HepG2 (cell line): ENCODE results near the gene CUEDC2. TPM values are rescaled to one million over a fixed set of nuclear protein-coding genes. Genes with fewer than 3 reads are reported as not detected.
A peak's percentile ranks its signal among the peaks of the same experiment; 100 is the strongest.

Source experiments
- IKZF1 ChIP-seq: fragments of 450-650 bp; IDR thresholded peaks from 2 replicates; pipeline ENCODE4 v1.7.1; 2016
- JDP2 ChIP-seq: sonication (generic); formaldehyde crosslinking; IDR thresholded peaks from 2 replicates; pipeline ENCODE4 v1.8.1; 2022; ENCODE audit warnings: missing genetic modification reagents, borderline replicate concordance
- MED8 ChIP-seq: sonication (generic); formaldehyde crosslinking; IDR thresholded peaks from 2 replicates; pipeline ENCODE4 v1.8.1; 2023; ENCODE audit warnings: mild to moderate bottlenecking, missing genetic modification reagents; ENCODE audit not compliant: insufficient replicate concordance
- MYC ChIP-seq: sonication (generic); formaldehyde crosslinking; IDR thresholded peaks from 2 replicates; pipeline ENCODE4 v1.9.0; 2021; ENCODE audit warnings: missing genetic modification reagents, borderline replicate concordance
- ZFP36L1 ChIP-seq: sonication (generic); formaldehyde crosslinking; IDR thresholded peaks from 2 replicates; pipeline ENCODE4 v1.8.0; 2022; ENCODE audit warnings: mild to moderate bottlenecking, missing genetic modification reagents, moderate library complexity
- ZNF354B ChIP-seq: sonication (generic); formaldehyde crosslinking; IDR thresholded peaks from 2 replicates; pipeline ENCODE4 v1.8.0; 2022; ENCODE audit warnings: mild to moderate bottlenecking, missing genetic modification reagents
- ZNF605 ChIP-seq: sonication (generic); formaldehyde crosslinking; IDR thresholded peaks from 2 replicates; pipeline ENCODE4 v1.8.0; 2022; ENCODE audit warnings: mild to moderate bottlenecking, missing genetic modification reagents
- ZNF670 ChIP-seq: sonication (generic); formaldehyde crosslinking; IDR thresholded peaks from 2 replicates; pipeline ENCODE4 v1.8.0; 2022; ENCODE audit warnings: mild to moderate bottlenecking, missing genetic modification reagents, borderline replicate concordance
- ZNF713 ChIP-seq: sonication (generic); formaldehyde crosslinking; IDR thresholded peaks from 2 replicates; pipeline ENCODE4 v1.4.0; 2020; ENCODE audit warnings: mild to moderate bottlenecking, missing genetic modification reagents
- ZNF782 ChIP-seq: sonication (generic); formaldehyde crosslinking; IDR thresholded peaks from 2 replicates; pipeline ENCODE4 v1.4.0; 2020; ENCODE audit warnings: missing genetic modification reagents, mild to moderate bottlenecking, borderline replicate concordance
- polyA plus RNA-seq, 8 experiments: library from polyadenylated mRNA; depleted of rRNA in 3 of 8; stranded (reverse) in 7 of 8; unstranded in 1 of 8; fragments of >200 nt; fragmentation: Illumina TruSeq in 4 of 8; extraction: Trizol in 4 of 8; gene quantifications; 2 replicates each; pipeline versions ENCODE4 v1.2.1 to v1.2.3, GENCODE V29; 2011 to 2016; ENCODE audit warnings: low read depth in 4 of 8, missing spikeins in 1 of 8, mixed read lengths in 1 of 8; ENCODE audit not compliant: insufficient read depth in 1 of 8
- total RNA-seq, 5 experiments: library from RNA; depleted of rRNA; stranded (reverse); fragments of >200 nt; fragmentation: Illumina TruSeq; extraction: Trizol; gene quantifications; 2 replicates each; pipeline ENCODE4 v1.2.3, GENCODE V29; 2016; ENCODE audit warnings: low read depth in 1 of 5
- TF ChIP-seq, protein P1 (sequence below): fragments of 450-650 bp; IDR thresholded peaks from 2 replicates; pipeline ENCODE4 v1.6.1; 2017
- TF ChIP-seq, protein P2 (sequence below): sonication (generic); formaldehyde crosslinking; IDR thresholded peaks from 2 replicates; pipeline ENCODE4 v1.4.0; 2020; ENCODE audit warnings: mild to moderate bottlenecking, missing genetic modification reagents
- TF ChIP-seq, protein P3 (sequence below): IDR thresholded peaks from 2 replicates; pipeline ENCODE4 v1.6.1; 2016; ENCODE audit warnings: low read depth, missing genetic modification reagents, missing compliant biosample characterization
- TF ChIP-seq, protein P4 (sequence below): sonication (generic); formaldehyde crosslinking; IDR thresholded peaks from 2 replicates; pipeline ENCODE4 v1.4.0; 2020; ENCODE audit warnings: missing genetic modification reagents, borderline replicate concordance
- TF ChIP-seq, protein P5 (sequence below): sonication (generic); formaldehyde crosslinking; IDR thresholded peaks from 2 replicates; pipeline ENCODE4 v1.5.0; 2020; ENCODE audit warnings: mild to moderate bottlenecking, missing genetic modification reagents
- TF ChIP-seq, protein P6 (sequence below): sonication (generic); formaldehyde crosslinking; IDR thresholded peaks from 2 replicates; pipeline ENCODE4 v1.4.0; 2020; ENCODE audit warnings: mild to moderate bottlenecking, missing genetic modification reagents

The CUEDC2 gene
- total and polyA plus RNA-seq, 2 of the 13 experiments (the other 11 are each of a cell fraction or from before 2014, with no cell fraction given): 13.1 to 18.4 TPM

DNA sequence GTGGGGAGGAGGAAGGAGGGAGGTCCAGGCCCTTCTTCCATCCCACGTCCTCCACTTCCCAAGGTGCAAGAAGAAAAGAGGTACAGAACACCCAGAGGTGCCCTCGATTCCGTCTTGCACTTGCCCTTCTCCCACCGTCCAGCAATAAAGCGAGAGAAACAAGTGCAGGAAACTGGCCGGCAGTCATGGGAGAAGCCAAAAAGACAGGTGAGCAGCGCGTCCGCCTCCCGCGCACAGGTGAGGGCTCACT, 17.7 kb upstream of the CUEDC2 start (continued):
- TF ChIP-seq ZNF354B (CRISPR knock-in tag): no peak
- no peak for TF ChIP-seq ZNF670 (CRISPR knock-in tag)
- TF ChIP-seq, protein P1, sequence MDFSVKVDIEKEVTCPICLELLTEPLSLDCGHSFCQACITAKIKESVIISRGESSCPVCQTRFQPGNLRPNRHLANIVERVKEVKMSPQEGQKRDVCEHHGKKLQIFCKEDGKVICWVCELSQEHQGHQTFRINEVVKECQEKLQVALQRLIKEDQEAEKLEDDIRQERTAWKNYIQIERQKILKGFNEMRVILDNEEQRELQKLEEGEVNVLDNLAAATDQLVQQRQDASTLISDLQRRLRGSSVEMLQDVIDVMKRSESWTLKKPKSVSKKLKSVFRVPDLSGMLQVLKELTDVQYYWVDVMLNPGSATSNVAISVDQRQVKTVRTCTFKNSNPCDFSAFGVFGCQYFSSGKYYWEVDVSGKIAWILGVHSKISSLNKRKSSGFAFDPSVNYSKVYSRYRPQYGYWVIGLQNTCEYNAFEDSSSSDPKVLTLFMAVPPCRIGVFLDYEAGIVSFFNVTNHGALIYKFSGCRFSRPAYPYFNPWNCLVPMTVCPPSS: no peak
- TF ChIP-seq, protein P2, sequence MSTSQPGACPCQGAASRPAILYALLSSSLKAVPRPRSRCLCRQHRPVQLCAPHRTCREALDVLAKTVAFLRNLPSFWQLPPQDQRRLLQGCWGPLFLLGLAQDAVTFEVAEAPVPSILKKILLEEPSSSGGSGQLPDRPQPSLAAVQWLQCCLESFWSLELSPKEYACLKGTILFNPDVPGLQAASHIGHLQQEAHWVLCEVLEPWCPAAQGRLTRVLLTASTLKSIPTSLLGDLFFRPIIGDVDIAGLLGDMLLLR (CRISPR knock-in tag): no peak
- peak; percentile 27; the same call in 1 of the 2 replicates for TF ChIP-seq ZNF605 (CRISPR knock-in tag)
- TF ChIP-seq MED8 (CRISPR knock-in tag): no peak
- TF ChIP-seq ZNF713 (CRISPR knock-in tag): no peak
- no peak for TF ChIP-seq ZNF782
- no peak for TF ChIP-seq MYC (CRISPR knock-in tag)
- no peak for TF ChIP-seq JDP2
- TF ChIP-seq, protein P3, sequence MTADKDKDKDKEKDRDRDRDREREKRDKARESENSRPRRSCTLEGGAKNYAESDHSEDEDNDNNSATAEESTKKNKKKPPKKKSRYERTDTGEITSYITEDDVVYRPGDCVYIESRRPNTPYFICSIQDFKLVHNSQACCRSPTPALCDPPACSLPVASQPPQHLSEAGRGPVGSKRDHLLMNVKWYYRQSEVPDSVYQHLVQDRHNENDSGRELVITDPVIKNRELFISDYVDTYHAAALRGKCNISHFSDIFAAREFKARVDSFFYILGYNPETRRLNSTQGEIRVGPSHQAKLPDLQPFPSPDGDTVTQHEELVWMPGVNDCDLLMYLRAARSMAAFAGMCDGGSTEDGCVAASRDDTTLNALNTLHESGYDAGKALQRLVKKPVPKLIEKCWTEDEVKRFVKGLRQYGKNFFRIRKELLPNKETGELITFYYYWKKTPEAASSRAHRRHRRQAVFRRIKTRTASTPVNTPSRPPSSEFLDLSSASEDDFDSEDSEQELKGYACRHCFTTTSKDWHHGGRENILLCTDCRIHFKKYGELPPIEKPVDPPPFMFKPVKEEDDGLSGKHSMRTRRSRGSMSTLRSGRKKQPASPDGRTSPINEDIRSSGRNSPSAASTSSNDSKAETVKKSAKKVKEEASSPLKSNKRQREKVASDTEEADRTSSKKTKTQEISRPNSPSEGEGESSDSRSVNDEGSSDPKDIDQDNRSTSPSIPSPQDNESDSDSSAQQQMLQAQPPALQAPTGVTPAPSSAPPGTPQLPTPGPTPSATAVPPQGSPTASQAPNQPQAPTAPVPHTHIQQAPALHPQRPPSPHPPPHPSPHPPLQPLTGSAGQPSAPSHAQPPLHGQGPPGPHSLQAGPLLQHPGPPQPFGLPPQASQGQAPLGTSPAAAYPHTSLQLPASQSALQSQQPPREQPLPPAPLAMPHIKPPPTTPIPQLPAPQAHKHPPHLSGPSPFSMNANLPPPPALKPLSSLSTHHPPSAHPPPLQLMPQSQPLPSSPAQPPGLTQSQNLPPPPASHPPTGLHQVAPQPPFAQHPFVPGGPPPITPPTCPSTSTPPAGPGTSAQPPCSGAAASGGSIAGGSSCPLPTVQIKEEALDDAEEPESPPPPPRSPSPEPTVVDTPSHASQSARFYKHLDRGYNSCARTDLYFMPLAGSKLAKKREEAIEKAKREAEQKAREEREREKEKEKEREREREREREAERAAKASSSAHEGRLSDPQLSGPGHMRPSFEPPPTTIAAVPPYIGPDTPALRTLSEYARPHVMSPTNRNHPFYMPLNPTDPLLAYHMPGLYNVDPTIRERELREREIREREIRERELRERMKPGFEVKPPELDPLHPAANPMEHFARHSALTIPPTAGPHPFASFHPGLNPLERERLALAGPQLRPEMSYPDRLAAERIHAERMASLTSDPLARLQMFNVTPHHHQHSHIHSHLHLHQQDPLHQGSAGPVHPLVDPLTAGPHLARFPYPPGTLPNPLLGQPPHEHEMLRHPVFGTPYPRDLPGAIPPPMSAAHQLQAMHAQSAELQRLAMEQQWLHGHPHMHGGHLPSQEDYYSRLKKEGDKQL: peak; percentile 9; the same call in 1 of the 2 replicates
- TF ChIP-seq, protein P4, sequence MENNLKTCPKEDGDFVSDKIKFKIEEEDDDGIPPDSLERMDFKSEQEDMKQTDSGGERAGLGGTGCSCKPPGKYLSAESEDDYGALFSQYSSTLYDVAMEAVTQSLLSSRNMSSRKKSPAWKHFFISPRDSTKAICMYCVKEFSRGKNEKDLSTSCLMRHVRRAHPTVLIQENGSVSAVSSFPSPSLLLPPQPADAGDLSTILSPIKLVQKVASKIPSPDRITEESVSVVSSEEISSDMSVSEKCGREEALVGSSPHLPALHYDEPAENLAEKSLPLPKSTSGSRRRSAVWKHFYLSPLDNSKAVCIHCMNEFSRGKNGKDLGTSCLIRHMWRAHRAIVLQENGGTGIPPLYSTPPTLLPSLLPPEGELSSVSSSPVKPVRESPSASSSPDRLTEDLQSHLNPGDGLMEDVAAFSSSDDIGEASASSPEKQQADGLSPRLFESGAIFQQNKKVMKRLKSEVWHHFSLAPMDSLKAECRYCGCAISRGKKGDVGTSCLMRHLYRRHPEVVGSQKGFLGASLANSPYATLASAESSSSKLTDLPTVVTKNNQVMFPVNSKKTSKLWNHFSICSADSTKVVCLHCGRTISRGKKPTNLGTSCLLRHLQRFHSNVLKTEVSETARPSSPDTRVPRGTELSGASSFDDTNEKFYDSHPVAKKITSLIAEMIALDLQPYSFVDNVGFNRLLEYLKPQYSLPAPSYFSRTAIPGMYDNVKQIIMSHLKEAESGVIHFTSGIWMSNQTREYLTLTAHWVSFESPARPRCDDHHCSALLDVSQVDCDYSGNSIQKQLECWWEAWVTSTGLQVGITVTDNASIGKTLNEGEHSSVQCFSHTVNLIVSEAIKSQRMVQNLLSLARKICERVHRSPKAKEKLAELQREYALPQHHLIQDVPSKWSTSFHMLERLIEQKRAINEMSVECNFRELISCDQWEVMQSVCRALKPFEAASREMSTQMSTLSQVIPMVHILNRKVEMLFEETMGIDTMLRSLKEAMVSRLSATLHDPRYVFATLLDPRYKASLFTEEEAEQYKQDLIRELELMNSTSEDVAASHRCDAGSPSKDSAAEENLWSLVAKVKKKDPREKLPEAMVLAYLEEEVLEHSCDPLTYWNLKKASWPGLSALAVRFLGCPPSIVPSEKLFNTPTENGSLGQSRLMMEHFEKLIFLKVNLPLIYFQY (CRISPR knock-in tag): no peak; the same call in 1 of the 2 replicates
- TF ChIP-seq, protein P5, sequence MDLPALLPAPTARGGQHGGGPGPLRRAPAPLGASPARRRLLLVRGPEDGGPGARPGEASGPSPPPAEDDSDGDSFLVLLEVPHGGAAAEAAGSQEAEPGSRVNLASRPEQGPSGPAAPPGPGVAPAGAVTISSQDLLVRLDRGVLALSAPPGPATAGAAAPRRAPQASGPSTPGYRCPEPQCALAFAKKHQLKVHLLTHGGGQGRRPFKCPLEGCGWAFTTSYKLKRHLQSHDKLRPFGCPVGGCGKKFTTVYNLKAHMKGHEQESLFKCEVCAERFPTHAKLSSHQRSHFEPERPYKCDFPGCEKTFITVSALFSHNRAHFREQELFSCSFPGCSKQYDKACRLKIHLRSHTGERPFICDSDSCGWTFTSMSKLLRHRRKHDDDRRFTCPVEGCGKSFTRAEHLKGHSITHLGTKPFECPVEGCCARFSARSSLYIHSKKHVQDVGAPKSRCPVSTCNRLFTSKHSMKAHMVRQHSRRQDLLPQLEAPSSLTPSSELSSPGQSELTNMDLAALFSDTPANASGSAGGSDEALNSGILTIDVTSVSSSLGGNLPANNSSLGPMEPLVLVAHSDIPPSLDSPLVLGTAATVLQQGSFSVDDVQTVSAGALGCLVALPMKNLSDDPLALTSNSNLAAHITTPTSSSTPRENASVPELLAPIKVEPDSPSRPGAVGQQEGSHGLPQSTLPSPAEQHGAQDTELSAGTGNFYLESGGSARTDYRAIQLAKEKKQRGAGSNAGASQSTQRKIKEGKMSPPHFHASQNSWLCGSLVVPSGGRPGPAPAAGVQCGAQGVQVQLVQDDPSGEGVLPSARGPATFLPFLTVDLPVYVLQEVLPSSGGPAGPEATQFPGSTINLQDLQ (CRISPR knock-in tag): no peak
- no peak for TF ChIP-seq ZFP36L1 (CRISPR knock-in tag)
- TF ChIP-seq IKZF1: no peak
- TF ChIP-seq, protein P6, sequence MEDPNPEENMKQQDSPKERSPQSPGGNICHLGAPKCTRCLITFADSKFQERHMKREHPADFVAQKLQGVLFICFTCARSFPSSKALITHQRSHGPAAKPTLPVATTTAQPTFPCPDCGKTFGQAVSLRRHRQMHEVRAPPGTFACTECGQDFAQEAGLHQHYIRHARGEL (CRISPR knock-in tag): no peak
